ENCODE data around the gene ASCC1. TPM values are rescaled to one million over a fixed set of nuclear protein-coding genes. Genes with fewer than 3 reads are reported as not detected.

Gene ASCC1
- total and polyA plus RNA-seq, 2 of the 13 experiments (the other 11 are each of a cell fraction or from before 2014, with no cell fraction given): 21.6 to 30.1 TPM

DNA sequence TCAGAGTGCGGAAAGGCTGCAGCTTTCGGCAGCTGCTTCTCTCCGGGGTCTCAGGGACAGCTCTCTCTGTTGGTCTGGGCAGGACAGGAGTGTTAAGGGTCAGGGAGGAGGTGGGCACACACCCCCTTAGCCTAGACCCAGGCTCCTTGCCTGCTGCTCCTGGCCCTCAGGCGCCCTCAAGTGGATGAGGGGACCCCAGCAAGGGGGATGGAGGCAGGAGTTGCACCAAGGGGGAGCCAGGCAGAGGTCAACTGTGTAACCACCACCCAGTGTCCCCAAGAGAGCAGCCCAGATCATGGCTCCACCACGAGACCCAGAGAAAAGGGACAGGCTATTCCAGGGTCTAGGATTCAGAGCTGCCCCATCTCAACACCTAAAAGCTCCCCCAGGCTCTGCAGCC, 154.6 kb downstream of the ASCC1 start (continued):
- no peak for TF ChIP-seq NR2F2 (IDR thresholded peaks at IDR 0.05; ENCODE audit: borderline replicate concordance, low read depth)
- no peak for TF ChIP-seq PHF5A (CRISPR knock-in tag; IDR thresholded peaks at IDR 0.05; ENCODE audit: low read depth, unreplicated experiment)
- no peak for TF ChIP-seq ZNF761 (CRISPR knock-in tag; conservative IDR thresholded peaks at IDR 0.05)
- TF ChIP-seq HNF4A (CRISPR knock-in tag; IDR thresholded peaks at IDR 0.05): no peak
- TF ChIP-seq JUNB (CRISPR knock-in tag; IDR thresholded peaks at IDR 0.05; ENCODE audit: borderline replicate concordance): no peak
- TF ChIP-seq NR2F6 (IDR thresholded peaks at IDR 0.05): no peak
- TF ChIP-seq NR2F6 (CRISPR knock-in tag; IDR thresholded peaks at IDR 0.05): 0 out of 2 replicates have a peak, but pooled peaks have one; percentile 10
- 0 out of 4 replicates have a peak, but pooled peaks of 1 of the 2 experiments have one; percentile 22 for TF ChIP-seq HMGXB4 (CRISPR knock-in tag; IDR thresholded peaks at IDR 0.05; ENCODE audit: borderline replicate concordance in 1 of 2, low read depth in 1 of 2)
- no peak for TF ChIP-seq FOXA3 (CRISPR knock-in tag; IDR thresholded peaks at IDR 0.05)
- TF ChIP-seq HOXA5 (CRISPR knock-in tag; IDR thresholded peaks at IDR 0.05): no peak
- no peak for TF ChIP-seq NFIB (CRISPR knock-in tag; IDR thresholded peaks at IDR 0.05; ENCODE audit: borderline replicate concordance)
- TF ChIP-seq ZNF101 (CRISPR knock-in tag; IDR thresholded peaks at IDR 0.05; ENCODE audit: borderline replicate concordance, low read depth): no peak
- TF ChIP-seq CREB3 (CRISPR knock-in tag; IDR thresholded peaks at IDR 0.05): no peak
- TF ChIP-seq ZNF124 (CRISPR knock-in tag; IDR thresholded peaks at IDR 0.05): no peak
- no peak for TF ChIP-seq ZNF710 (CRISPR knock-in tag; IDR thresholded peaks at IDR 0.05; ENCODE audit: borderline replicate concordance)
- no peak for TF ChIP-seq BORCS8-MEF2B (CRISPR knock-in tag; IDR thresholded peaks at IDR 0.05)
- TF ChIP-seq SALL1 (CRISPR knock-in tag; IDR thresholded peaks at IDR 0.05): peak; percentile 45
- TF ChIP-seq ZSCAN21 (CRISPR knock-in tag; IDR thresholded peaks at IDR 0.05; ENCODE audit: borderline replicate concordance): no peak
- TF ChIP-seq ZFP91 (CRISPR knock-in tag; IDR thresholded peaks at IDR 0.05; ENCODE audit: borderline replicate concordance): no peak; the same call in 1 of the 2 replicates
- no peak for TF ChIP-seq MAZ (IDR thresholded peaks at IDR 0.05; ENCODE audit: borderline replicate concordance, low read depth, low read length)
- no peak for TF ChIP-seq MAZ (CRISPR knock-in tag; IDR thresholded peaks at IDR 0.05; ENCODE audit: low read depth)
- TF ChIP-seq IRF9 (CRISPR knock-in tag; IDR thresholded peaks at IDR 0.05; ENCODE audit: borderline replicate concordance): no peak
- TF ChIP-seq RARA (CRISPR knock-in tag; IDR thresholded peaks at IDR 0.05): no peak
- TF ChIP-seq ZNF652 (CRISPR knock-in tag; IDR thresholded peaks at IDR 0.05; ENCODE audit: borderline replicate concordance, low read depth): no peak
- no peak for TF ChIP-seq ZNF615 (CRISPR knock-in tag; IDR thresholded peaks at IDR 0.05; ENCODE audit: borderline replicate concordance)

Measured in HepG2 (cell line).